Caco-2 (cell line): ENCODE data around the gene PRPS2. TPM values are rescaled to one million over a fixed set of nuclear protein-coding genes. Genes with fewer than 3 reads are reported as not detected.

Experiments used
- BruUV-seq: library from RNA; stranded (reverse); fragments of 400-500 nt; replicated peaks from 2 replicates; lab custom pipeline; 2021; lab: Mats Ljungman, UMichigan
- CTCF ChIA-PET: fragments of 300-600 bp; sonication (Branson Sonifier 250); formaldehyde crosslinking; loops from one replicate; lab custom pipeline; 2022; ENCODE audit warnings: antibody characterized with exemption; lab: Charles Lee
- POLR2A ChIA-PET: fragments of 300-600 bp; sonication (Branson Sonifier 250); formaldehyde crosslinking; loops from one replicate; lab custom pipeline; 2022; ENCODE audit warnings: antibody characterized with exemption; lab: Charles Lee
- DNase-seq, 2 experiments: peaks; one replicate each; pipeline versions ENCODE4 v3.0.0 to v3.0.0-alpha.2; 2020 to 2022
- H3K27me3 ChIP-seq: replicated peaks from 2 replicates; pipeline ENCODE4 v1.6.0; 2011; ENCODE audit warnings: low read length; ENCODE audit not compliant: control insufficient read depth, insufficient read depth
- H3K36me3 ChIP-seq: 2 replicates; pipeline ENCODE4 v1.5.1; 2011; ENCODE audit warnings: low read length; ENCODE audit not compliant: control insufficient read depth, insufficient read depth
- H3K4me1 ChIP-seq: fragments of 250-450 bp; sonication (Bioruptor Pico); 2 replicates; pipeline ENCODE4 v1.5.1; 2020; ENCODE audit warnings: mild to moderate bottlenecking
- H3K4me3 ChIP-seq: 2 replicates; pipeline ENCODE4 v1.5.1; 2011; ENCODE audit warnings: low read depth, mild to moderate bottlenecking, control low read depth, low read length
- H3K9me3 ChIP-seq: fragments of 250-450 bp; sonication (Bioruptor Pico); 2 replicates; pipeline ENCODE4 v1.5.1; 2020; ENCODE audit warnings: mild to moderate bottlenecking, moderate library complexity
- H3K27ac Mint-ChIP-seq: one replicate; pipeline ENCODE4 v1.8.0; 2022; ENCODE audit warnings: mixed read lengths; ENCODE audit not compliant: unreplicated experiment
- H3K27me3 Mint-ChIP-seq: one replicate; pipeline ENCODE4 v1.8.0; 2022; ENCODE audit warnings: mixed read lengths; ENCODE audit not compliant: insufficient read depth, unreplicated experiment
- H3K36me3 Mint-ChIP-seq: one replicate; pipeline ENCODE4 v1.8.0; 2022; ENCODE audit warnings: mild to moderate bottlenecking, mixed read lengths; ENCODE audit not compliant: insufficient read depth, unreplicated experiment
- H3K4me1 Mint-ChIP-seq: one replicate; pipeline ENCODE4 v1.8.0; 2022; ENCODE audit warnings: low read depth, mixed read lengths; ENCODE audit not compliant: unreplicated experiment
- H3K4me3 Mint-ChIP-seq: one replicate; pipeline ENCODE4 v1.8.0; 2022; ENCODE audit warnings: mild to moderate bottlenecking, moderate library complexity, mixed read lengths; ENCODE audit not compliant: unreplicated experiment
- H3K9me3 Mint-ChIP-seq: one replicate; pipeline ENCODE4 v1.8.0; 2022; ENCODE audit warnings: mixed read lengths; ENCODE audit not compliant: unreplicated experiment
- intact Hi-C: fragments of 100-400 bp; cut with micrococcal nuclease; formaldehyde crosslinking; loops from one replicate; pipeline ENCODE4 v1.10.0; 2022; ENCODE audit not compliant: unreplicated experiment
- total RNA-seq: library from RNA; stranded (reverse); gene quantifications from 2 replicates; pipeline ENCODE4 v1.2.3, GENCODE V29; 2022
- TF ChIP-seq, protein P1 (sequence below), 2 experiments: fragments of 200-600 bp in 1 of 2; IDR thresholded peaks; 1 replicate in 1 of 2; 2 replicates in 1 of 2; pipeline versions ENCODE4 v1.5.1 to v1.8.0; 2011 to 2022; ENCODE audit warnings: antibody characterized with exemption in 1 of 2, control low read depth in 1 of 2, inconsistent platforms in 1 of 2, low read depth in 1 of 2, low read length in 1 of 2, mild to moderate bottlenecking in 1 of 2, moderate library complexity in 1 of 2; ENCODE audit not compliant: insufficient read depth in 1 of 2, severe bottlenecking in 1 of 2, unreplicated experiment in 1 of 2

Gene PRPS2
- total RNA-seq, 1 experiment from 2014 or later: 35.6 TPM

DNA sequence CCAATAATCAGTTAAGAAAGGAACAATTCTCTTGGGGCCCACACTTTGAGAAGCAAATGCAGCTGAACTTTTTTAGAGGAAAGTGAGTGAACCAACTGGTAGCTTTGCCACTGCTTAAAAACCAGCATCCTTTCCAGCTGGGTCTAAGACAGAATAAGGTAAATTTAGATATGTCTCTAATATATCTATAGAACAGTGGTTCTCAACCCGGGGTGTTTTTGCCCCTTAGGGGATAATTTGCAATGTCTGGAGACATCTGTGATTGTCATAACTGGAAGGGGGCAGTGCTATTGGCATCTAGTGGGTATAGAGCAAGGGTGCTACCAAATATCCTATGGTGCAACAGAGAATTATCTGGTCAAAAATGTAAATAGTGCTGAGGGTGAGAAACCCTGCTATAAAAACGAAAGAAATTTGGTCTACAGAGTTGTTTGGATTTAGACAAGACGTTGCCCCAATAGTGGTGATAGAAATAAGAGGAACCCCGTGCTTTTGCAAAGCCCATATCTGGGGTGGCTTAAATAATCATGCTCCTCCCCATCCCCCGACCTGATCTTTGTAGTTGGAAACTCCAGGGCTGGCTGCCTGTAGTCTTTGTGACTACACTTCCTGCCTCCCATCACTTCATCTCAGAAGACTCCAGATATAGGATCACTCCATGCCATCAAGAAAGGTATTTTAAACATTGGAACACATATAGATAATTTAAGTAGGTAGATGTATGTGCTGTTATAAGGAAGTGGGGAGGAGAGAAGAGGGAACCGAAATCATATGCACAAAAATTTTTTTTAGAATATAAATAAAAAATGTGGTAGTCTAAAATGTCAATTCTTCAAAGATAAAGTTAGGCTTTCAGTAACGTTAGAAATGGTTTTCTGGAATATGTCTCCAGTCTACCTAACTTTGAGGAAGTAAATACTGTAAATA lies 75.5 kb downstream of the PRPS2 start, which contains the start of gene TLR7:
Gene TLR7 (plus strand): TSS at position 622 of the 927 bp plus-strand sequence. CDS start 507 bp downstream, outside the sequence.
- peak within 1 kb of the TSS; percentile 70 for H3K27ac Mint-ChIP-seq
- no peak within 1 kb of the TSS for H3K4me3 Mint-ChIP-seq
- Histone ChIP-seq H3K9me3 (no peaks in the 10 kb centered on the region), H3K27me3 (no peaks in the 10 kb centered on the region), H3K4me3 (no peak within 1 kb of the TSS), H3K4me1 (no peaks in the 10 kb centered on the region), H3K36me3 (no peaks in the 10 kb centered on the region)
- CTCF ChIA-PET: no interaction called here
- intact Hi-C loops: no loop called here
- POLR2A ChIA-PET: no interaction called here
- no peaks in the 10 kb centered on the region for H3K27me3 Mint-ChIP-seq
- H3K36me3 Mint-ChIP-seq: no peaks in the 10 kb centered on the region
- no TSS peak for BruUV-seq
- H3K4me1 Mint-ChIP-seq: peaks cover 6% of the 10 kb centered on the region
- peaks cover 10% of the 10 kb centered on the region for H3K9me3 Mint-ChIP-seq
- TF ChIP-seq, protein P1, sequence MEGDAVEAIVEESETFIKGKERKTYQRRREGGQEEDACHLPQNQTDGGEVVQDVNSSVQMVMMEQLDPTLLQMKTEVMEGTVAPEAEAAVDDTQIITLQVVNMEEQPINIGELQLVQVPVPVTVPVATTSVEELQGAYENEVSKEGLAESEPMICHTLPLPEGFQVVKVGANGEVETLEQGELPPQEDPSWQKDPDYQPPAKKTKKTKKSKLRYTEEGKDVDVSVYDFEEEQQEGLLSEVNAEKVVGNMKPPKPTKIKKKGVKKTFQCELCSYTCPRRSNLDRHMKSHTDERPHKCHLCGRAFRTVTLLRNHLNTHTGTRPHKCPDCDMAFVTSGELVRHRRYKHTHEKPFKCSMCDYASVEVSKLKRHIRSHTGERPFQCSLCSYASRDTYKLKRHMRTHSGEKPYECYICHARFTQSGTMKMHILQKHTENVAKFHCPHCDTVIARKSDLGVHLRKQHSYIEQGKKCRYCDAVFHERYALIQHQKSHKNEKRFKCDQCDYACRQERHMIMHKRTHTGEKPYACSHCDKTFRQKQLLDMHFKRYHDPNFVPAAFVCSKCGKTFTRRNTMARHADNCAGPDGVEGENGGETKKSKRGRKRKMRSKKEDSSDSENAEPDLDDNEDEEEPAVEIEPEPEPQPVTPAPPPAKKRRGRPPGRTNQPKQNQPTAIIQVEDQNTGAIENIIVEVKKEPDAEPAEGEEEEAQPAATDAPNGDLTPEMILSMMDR (IDR thresholded peaks at IDR 0.05; ENCODE audit: insufficient read depth in 1 of 2, low read depth in 1 of 2, low read length in 1 of 2, severe bottlenecking in 1 of 2, unreplicated experiment in 1 of 2): no peak
- no peak for DNase-seq

DNA sequence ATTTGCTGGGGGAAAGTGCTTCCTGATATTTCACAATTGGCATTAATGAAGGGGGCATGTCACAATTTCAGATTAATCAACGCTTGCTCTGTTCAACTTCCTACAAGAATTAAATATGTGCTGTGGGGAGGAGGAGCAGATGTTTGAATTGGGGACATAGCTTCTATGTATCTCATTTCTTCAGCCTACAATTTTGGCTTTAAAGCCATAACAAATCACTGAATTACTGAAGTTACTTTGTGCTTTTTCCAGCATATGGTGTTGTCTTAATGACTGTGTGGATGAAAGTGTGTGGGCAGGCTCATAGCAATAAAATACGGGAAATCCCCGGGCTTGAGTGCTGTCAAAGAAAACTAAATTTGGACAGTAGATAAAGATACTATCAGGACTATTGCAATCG lies 76.5 kb downstream of the PRPS2 start:
- Histone ChIP-seq H3K4me1 (no peaks in the 10 kb centered on the region), H3K4me3 (no peak overlapping the region), H3K36me3 (no peaks in the 10 kb centered on the region), H3K27me3 (no peaks in the 10 kb centered on the region), H3K9me3 (no peaks in the 10 kb centered on the region)
- Mint-ChIP-seq H3K27me3 (no peaks in the 10 kb centered on the region), H3K4me1 (peaks cover 6% of the 10 kb centered on the region), H3K9me3 (peaks cover 6% of the 10 kb centered on the region), H3K36me3 (no peaks in the 10 kb centered on the region), H3K4me3 (no peak overlapping the region), H3K27ac (peak overlapping the region; percentile 70)
- BruUV-seq: no TSS peak
- TF ChIP-seq, protein P1 (IDR thresholded peaks at IDR 0.05; ENCODE audit: insufficient read depth in 1 of 2, low read depth in 1 of 2, low read length in 1 of 2, severe bottlenecking in 1 of 2, unreplicated experiment in 1 of 2): no peak
- ChIA-PET CTCF (no interaction called here), POLR2A (no interaction called here)
- no peak for DNase-seq
- intact Hi-C loops: no loop called here

DNA sequence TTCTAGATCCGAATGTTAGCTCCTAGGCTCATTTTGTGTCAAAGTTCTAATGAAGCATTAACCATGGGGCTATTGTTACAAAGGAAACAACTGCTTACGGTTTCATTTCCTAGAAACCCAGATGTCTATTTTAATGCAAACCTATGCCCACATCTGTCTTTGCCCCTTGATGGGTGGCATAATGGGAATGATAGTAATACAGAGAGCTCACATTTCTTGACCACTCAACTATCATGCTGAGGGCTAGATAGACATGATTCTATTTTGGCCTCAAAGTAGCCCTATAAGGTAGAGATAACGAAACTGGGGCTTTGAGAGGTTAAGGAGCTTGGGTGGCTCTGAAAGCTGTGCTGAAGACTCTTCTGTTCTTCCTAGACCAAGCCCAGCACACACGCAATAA lies 77.5 kb downstream of the PRPS2 start:
- CTCF ChIA-PET: no interaction called here
- no peaks in the 10 kb centered on the region for H3K4me1 ChIP-seq

More for the DNA sequence above, 77.5 kb downstream of the PRPS2 start:
- Histone ChIP-seq H3K36me3 (no peaks in the 10 kb centered on the region), H3K9me3 (no peaks in the 10 kb centered on the region), H3K4me3 (no peak overlapping the region), H3K27me3 (no peaks in the 10 kb centered on the region)
- TF ChIP-seq, protein P1 (IDR thresholded peaks at IDR 0.05; ENCODE audit: insufficient read depth in 1 of 2, low read depth in 1 of 2, low read length in 1 of 2, severe bottlenecking in 1 of 2, unreplicated experiment in 1 of 2): no peak
- no peak for DNase-seq
- no peaks in the 10 kb centered on the region for H3K36me3 Mint-ChIP-seq
- peaks cover 6% of the 10 kb centered on the region for H3K4me1 Mint-ChIP-seq
- no peaks in the 10 kb centered on the region for H3K9me3 Mint-ChIP-seq
- intact Hi-C loops: no loop called here
- POLR2A ChIA-PET: no interaction called here
- no peaks in the 10 kb centered on the region for H3K27me3 Mint-ChIP-seq
- no peak overlapping the region for H3K4me3 Mint-ChIP-seq
- BruUV-seq: no TSS peak
- H3K27ac Mint-ChIP-seq: no peak overlapping the region
